Calu3 (cell line): ENCODE data around the gene S100A4. TPM values are rescaled to one million over a fixed set of nuclear protein-coding genes. Genes with fewer than 3 reads are reported as not detected.

Experiments used
- BruUV-seq: library from RNA; stranded (reverse); fragments of 400-500 nt; replicated peaks from 2 replicates; lab custom pipeline; 2021; lab: Mats Ljungman, UMichigan
- CTCF ChIA-PET: fragments of 300-600 bp; sonication (Branson Sonifier 250); formaldehyde crosslinking; loops from one replicate; lab custom pipeline; 2022; ENCODE audit warnings: antibody characterized with exemption; lab: Charles Lee
- DNase-seq: peaks from one replicate; pipeline ENCODE4 v3.0.0; 2022
- H3K27ac Mint-ChIP-seq: one replicate; pipeline ENCODE4 v1.8.0; 2022; ENCODE audit warnings: mixed read lengths; ENCODE audit not compliant: unreplicated experiment
- H3K27me3 Mint-ChIP-seq: one replicate; pipeline ENCODE4 v1.8.0; 2022; ENCODE audit warnings: mixed read lengths; ENCODE audit not compliant: unreplicated experiment
- H3K36me3 Mint-ChIP-seq: one replicate; pipeline ENCODE4 v1.8.0; 2022; ENCODE audit warnings: mild to moderate bottlenecking, moderate library complexity, mixed read lengths; ENCODE audit not compliant: insufficient read depth, unreplicated experiment
- H3K4me1 Mint-ChIP-seq: one replicate; pipeline ENCODE4 v1.8.0; 2022; ENCODE audit warnings: mild to moderate bottlenecking, low read depth, mixed read lengths; ENCODE audit not compliant: unreplicated experiment
- H3K4me3 Mint-ChIP-seq: one replicate; pipeline ENCODE4 v1.8.0; 2022; ENCODE audit warnings: mild to moderate bottlenecking, low read depth, moderate library complexity, mixed read lengths; ENCODE audit not compliant: unreplicated experiment
- H3K9me3 Mint-ChIP-seq: one replicate; pipeline ENCODE4 v1.8.0; 2022; ENCODE audit warnings: low read depth, mixed read lengths; ENCODE audit not compliant: unreplicated experiment
- intact Hi-C: fragments of 100-400 bp; cut with micrococcal nuclease; formaldehyde crosslinking; loops from one replicate; pipeline ENCODE4 v1.10.0; 2022; ENCODE audit not compliant: unreplicated experiment
- total RNA-seq: library from RNA; stranded (reverse); gene quantifications from 2 replicates; pipeline ENCODE4 v1.2.3, GENCODE V29; 2022
- TF ChIP-seq, protein P1 (sequence below): fragments of 200-600 bp; IDR thresholded peaks from one replicate; pipeline ENCODE4 v1.8.0; 2022; ENCODE audit warnings: antibody characterized with exemption; ENCODE audit not compliant: unreplicated experiment

The S100A4 gene
- total RNA-seq, 1 experiment from 2014 or later = 20.5 TPM

- TF ChIP-seq, protein P1, sequence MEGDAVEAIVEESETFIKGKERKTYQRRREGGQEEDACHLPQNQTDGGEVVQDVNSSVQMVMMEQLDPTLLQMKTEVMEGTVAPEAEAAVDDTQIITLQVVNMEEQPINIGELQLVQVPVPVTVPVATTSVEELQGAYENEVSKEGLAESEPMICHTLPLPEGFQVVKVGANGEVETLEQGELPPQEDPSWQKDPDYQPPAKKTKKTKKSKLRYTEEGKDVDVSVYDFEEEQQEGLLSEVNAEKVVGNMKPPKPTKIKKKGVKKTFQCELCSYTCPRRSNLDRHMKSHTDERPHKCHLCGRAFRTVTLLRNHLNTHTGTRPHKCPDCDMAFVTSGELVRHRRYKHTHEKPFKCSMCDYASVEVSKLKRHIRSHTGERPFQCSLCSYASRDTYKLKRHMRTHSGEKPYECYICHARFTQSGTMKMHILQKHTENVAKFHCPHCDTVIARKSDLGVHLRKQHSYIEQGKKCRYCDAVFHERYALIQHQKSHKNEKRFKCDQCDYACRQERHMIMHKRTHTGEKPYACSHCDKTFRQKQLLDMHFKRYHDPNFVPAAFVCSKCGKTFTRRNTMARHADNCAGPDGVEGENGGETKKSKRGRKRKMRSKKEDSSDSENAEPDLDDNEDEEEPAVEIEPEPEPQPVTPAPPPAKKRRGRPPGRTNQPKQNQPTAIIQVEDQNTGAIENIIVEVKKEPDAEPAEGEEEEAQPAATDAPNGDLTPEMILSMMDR = no peak
- Mint-ChIP-seq H3K27me3 (no peaks in the 10 kb centered on the region), H3K27ac (peak overlapping the region; percentile 77), H3K36me3 (peaks cover 65% of the 10 kb centered on the region), H3K4me1 (peaks cover 60% of the 10 kb centered on the region), H3K9me3 (no peaks in the 10 kb centered on the region), H3K4me3 (peak overlapping the region; percentile 93)
- TSS peak; percentile 80 for BruUV-seq
- intact Hi-C loops = no loop called here
- peak; percentile 52 for DNase-seq
- CTCF ChIA-PET = interaction anchor here (0.7 to 6.0 kb wide), 8 partner anchors 10 to 82 kb away, joined by 3 to 117 read pairs (median 10); partner anchors contain the start of genes S100A14, S100A2 and S100A4
These were observed 11.2 kb downstream of the S100A4 start for GRCh38 chr1:153534226-153534924.

DNA sequence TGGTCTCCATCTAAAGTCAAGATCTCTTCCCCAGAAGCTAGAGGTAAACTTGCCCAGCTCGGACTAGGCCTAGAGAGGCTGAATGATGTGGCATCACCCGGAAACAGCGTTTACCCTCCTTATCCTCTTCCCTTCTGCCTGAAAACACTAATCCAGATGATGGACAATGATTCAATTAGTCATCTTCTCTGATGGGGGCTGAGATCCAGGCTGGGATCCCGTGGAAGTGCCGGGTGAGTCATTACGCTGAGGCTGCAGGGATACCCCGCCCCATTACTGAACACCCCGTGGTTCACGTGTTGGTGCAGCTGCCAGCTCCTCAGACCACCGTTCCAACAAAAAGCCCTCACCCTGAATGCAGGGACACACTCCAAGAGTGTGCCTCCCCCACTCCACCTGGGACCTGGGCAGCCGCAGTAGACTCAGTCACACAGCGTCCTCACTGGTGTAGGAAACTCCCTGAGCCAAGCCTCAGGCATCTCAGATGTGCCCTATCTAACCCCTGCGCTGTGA, 11.9 kb downstream of the S100A4 start:
- peak; percentile 76 for DNase-seq
- no TSS peak for BruUV-seq
- H3K27ac Mint-ChIP-seq = peak overlapping the region; percentile 77
- peaks cover 64% of the 10 kb centered on the region for H3K36me3 Mint-ChIP-seq
- peaks cover 55% of the 10 kb centered on the region for H3K4me1 Mint-ChIP-seq
- intact Hi-C loops = loop anchor here (1.0 to 2.0 kb wide), 2 partner anchors 23 to 35 kb away; no protein-coding TSS in a partner anchor
- no peaks in the 10 kb centered on the region for H3K9me3 Mint-ChIP-seq
- H3K27me3 Mint-ChIP-seq = no peaks in the 10 kb centered on the region
- CTCF ChIA-PET = interaction anchor here (1.0 to 6.0 kb wide), 9 partner anchors 11 to 94 kb away, joined by 4 to 117 read pairs (median 15); partner anchors contain the start of genes S100A13, S100A2 and S100A4
- peak overlapping the region; percentile 93 for H3K4me3 Mint-ChIP-seq
- TF ChIP-seq, protein P1 = no peak

GRCh38 chr1:153532769-153533599, 12.6 kb downstream of the S100A4 start:
- DNase-seq = peak; percentile 93
- Mint-ChIP-seq H3K9me3 (no peaks in the 10 kb centered on the region), H3K27ac (peak overlapping the region; percentile 77), H3K27me3 (no peaks in the 10 kb centered on the region), H3K4me3 (peak overlapping the region; percentile 93), H3K36me3 (peaks cover 58% of the 10 kb centered on the region), H3K4me1 (peaks cover 47% of the 10 kb centered on the region)
- CTCF ChIA-PET = interaction anchor here (0.7 to 6.0 kb wide), 15 partner anchors 12 to 805 kb away, joined by 3 to 117 read pairs (median 6); partner anchors contain the start of genes S100A13, S100A16, S100A2 and S100A3
- TF ChIP-seq, protein P1 = peak; percentile 88
- intact Hi-C loops = loop anchor here (1.0 to 2.0 kb wide), 2 partner anchors 22 to 35 kb away; no protein-coding TSS in a partner anchor
- BruUV-seq = no TSS peak

DNA sequence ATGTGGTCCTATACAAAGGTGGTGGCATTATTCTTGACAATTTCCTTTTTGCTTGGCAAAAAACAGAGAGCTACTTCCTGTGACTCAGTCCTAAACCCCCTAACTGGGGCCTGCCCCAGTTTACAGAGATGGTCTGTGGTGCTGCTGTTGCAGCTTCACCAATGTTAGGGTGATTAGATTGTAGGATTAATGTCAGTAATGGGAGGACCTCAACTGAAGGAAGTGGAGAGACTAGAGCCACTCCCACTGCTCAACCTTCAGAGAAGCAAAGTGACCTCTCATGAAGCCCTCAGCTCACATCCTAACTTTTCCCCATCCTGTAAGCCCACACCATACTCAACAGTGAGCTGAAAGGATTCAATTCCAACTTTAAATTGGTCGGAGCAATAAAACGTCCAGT, 13.4 kb downstream of the S100A4 start:
- H3K4me1 Mint-ChIP-seq = peaks cover 44% of the 10 kb centered on the region

More for the DNA sequence above, 13.4 kb downstream of the S100A4 start:
- H3K9me3 Mint-ChIP-seq = no peaks in the 10 kb centered on the region
- TF ChIP-seq, protein P1 = no peak
- no peak for DNase-seq
- peak overlapping the region; percentile 93 for H3K4me3 Mint-ChIP-seq
- H3K36me3 Mint-ChIP-seq = peaks cover 65% of the 10 kb centered on the region
- intact Hi-C loops = loop anchor here (2.0 kb wide), 1 partner anchor 21 kb away; no protein-coding TSS in a partner anchor
- no peaks in the 10 kb centered on the region for H3K27me3 Mint-ChIP-seq
- CTCF ChIA-PET = interaction anchor here (1.1 to 6.0 kb wide), 12 partner anchors 12 to 102 kb away, joined by 3 to 117 read pairs (median 6); partner anchors contain the start of genes CHTOP, S100A13, S100A16 and S100A2
- H3K27ac Mint-ChIP-seq = peak overlapping the region; percentile 77
- BruUV-seq = no TSS peak
